SK-N-SH treated with all-trans-retinoic acid at 6 μM for 48 hours (cell line): ENCODE data around the gene JADE3.

Source experiments
- ATAC-seq: fragments of 200-7000 bp; cut with Tn5 transposase; 3 replicates; pipeline ENCODE4 v1.9.1; 2020; ENCODE audit warnings: mild to moderate bottlenecking, moderate library complexity
- ARNTL ChIP-seq: fragments of 450-650 bp; formaldehyde crosslinking; IDR thresholded peaks from 2 replicates; pipeline ENCODE4 v1.5.0; 2020; ENCODE audit warnings: low read depth, mild to moderate bottlenecking, moderate library complexity, borderline replicate concordance
- BACH2 ChIP-seq: fragments of 250-450 bp; sonication (Bioruptor Pico); IDR thresholded peaks from 2 replicates; pipeline ENCODE4 v1.9.0; 2021; ENCODE audit warnings: mild to moderate bottlenecking, borderline replicate concordance
- CSDC2 ChIP-seq: fragments of 250-450 bp; sonication (Bioruptor Pico); IDR thresholded peaks from 2 replicates; pipeline ENCODE4 v1.5.0; 2020; ENCODE audit warnings: mild to moderate bottlenecking, moderate library complexity
- ESRRG ChIP-seq: fragments of 250-450 bp; sonication (Bioruptor Pico); IDR thresholded peaks from 2 replicates; pipeline ENCODE4 v1.6.1; 2021; ENCODE audit warnings: mild to moderate bottlenecking
- GLIS3 ChIP-seq: fragments of 250-450 bp; sonication (Bioruptor Pico); IDR thresholded peaks from 2 replicates; pipeline ENCODE4 v1.5.0; 2020; ENCODE audit warnings: mild to moderate bottlenecking, moderate library complexity
- OSR1 ChIP-seq: fragments of 250-450 bp; sonication (Bioruptor Pico); IDR thresholded peaks from 2 replicates; pipeline ENCODE4 v1.8.0; 2022; ENCODE audit warnings: moderate library complexity, mild to moderate bottlenecking, inconsistent platforms
- PPARA ChIP-seq: fragments of 250-450 bp; sonication (Bioruptor Pico); IDR thresholded peaks from 2 replicates; pipeline ENCODE4 v1.5.0; 2020; ENCODE audit warnings: mild to moderate bottlenecking, borderline replicate concordance
- RARB ChIP-seq: fragments of 250-450 bp; sonication (Bioruptor Pico); IDR thresholded peaks from 2 replicates; pipeline ENCODE4 v1.8.0; 2021; ENCODE audit warnings: mild to moderate bottlenecking, moderate library complexity
- SNAI2 ChIP-seq: fragments of 250-450 bp; sonication (Bioruptor Pico); IDR thresholded peaks from 2 replicates; pipeline ENCODE4 v1.5.0; 2020; ENCODE audit warnings: mild to moderate bottlenecking, moderate library complexity
- TCF4 ChIP-seq: fragments of 250-450 bp; sonication (Bioruptor Pico); IDR thresholded peaks from 2 replicates; pipeline ENCODE4 v1.8.0; 2021; ENCODE audit warnings: mild to moderate bottlenecking, moderate library complexity, borderline replicate concordance
- ZC3H10 ChIP-seq: fragments of 250-450 bp; sonication (Bioruptor Pico); IDR thresholded peaks from 2 replicates; pipeline ENCODE4 v1.5.1; 2021; ENCODE audit warnings: mild to moderate bottlenecking, moderate library complexity
- ZFP3 ChIP-seq: fragments of 250-450 bp; sonication (Bioruptor Pico); IDR thresholded peaks from 2 replicates; pipeline ENCODE4 v1.5.0; 2020; ENCODE audit warnings: mild to moderate bottlenecking, moderate library complexity
- ZFP30 ChIP-seq: fragments of 450-650 bp; formaldehyde crosslinking; IDR thresholded peaks from 2 replicates; pipeline ENCODE4 v1.5.0; 2022; ENCODE audit warnings: mild to moderate bottlenecking, moderate library complexity
- ZNF565 ChIP-seq: fragments of 450-650 bp; formaldehyde crosslinking; conservative IDR thresholded peaks from 2 replicates; pipeline ENCODE4 v1.5.0; 2020; ENCODE audit warnings: low read depth, mild to moderate bottlenecking, moderate library complexity
- ZNF70 ChIP-seq: fragments of 450-650 bp; formaldehyde crosslinking; IDR thresholded peaks from 2 replicates; pipeline ENCODE4 v1.5.0; 2020; ENCODE audit warnings: mild to moderate bottlenecking, moderate library complexity
- ZNF8 ChIP-seq: fragments of 450-650 bp; formaldehyde crosslinking; IDR thresholded peaks from 2 replicates; pipeline ENCODE4 v1.5.0; 2020; ENCODE audit warnings: mild to moderate bottlenecking, moderate library complexity
- TF ChIP-seq, protein P1 (sequence below): fragments of 250-450 bp; sonication (Bioruptor Pico); IDR thresholded peaks from 2 replicates; pipeline ENCODE4 v1.8.0; 2021; ENCODE audit warnings: low read depth, mild to moderate bottlenecking, moderate library complexity, borderline replicate concordance
- TF ChIP-seq, protein P2 (sequence below): fragments of 250-450 bp; sonication (Bioruptor Pico); IDR thresholded peaks from 2 replicates; pipeline ENCODE4 v1.5.1; 2020; ENCODE audit warnings: low read depth, mild to moderate bottlenecking, moderate library complexity
- TF ChIP-seq, protein P3 (sequence below): fragments of 250-450 bp; sonication (Bioruptor Pico); IDR thresholded peaks from 2 replicates; pipeline ENCODE4 v1.5.1; 2021; ENCODE audit warnings: mild to moderate bottlenecking, moderate library complexity
- TF ChIP-seq, protein P4 (sequence below): fragments of 250-450 bp; sonication (Bioruptor Pico); IDR thresholded peaks from 2 replicates; pipeline ENCODE4 v1.8.0; 2020; ENCODE audit warnings: mild to moderate bottlenecking, moderate library complexity, borderline replicate concordance
- TF ChIP-seq, protein P5 (sequence below): fragments of 250-450 bp; sonication (Bioruptor Pico); IDR thresholded peaks from 2 replicates; pipeline ENCODE4 v1.5.0; 2020; ENCODE audit warnings: mild to moderate bottlenecking, moderate library complexity

Gene JADE3

DNA sequence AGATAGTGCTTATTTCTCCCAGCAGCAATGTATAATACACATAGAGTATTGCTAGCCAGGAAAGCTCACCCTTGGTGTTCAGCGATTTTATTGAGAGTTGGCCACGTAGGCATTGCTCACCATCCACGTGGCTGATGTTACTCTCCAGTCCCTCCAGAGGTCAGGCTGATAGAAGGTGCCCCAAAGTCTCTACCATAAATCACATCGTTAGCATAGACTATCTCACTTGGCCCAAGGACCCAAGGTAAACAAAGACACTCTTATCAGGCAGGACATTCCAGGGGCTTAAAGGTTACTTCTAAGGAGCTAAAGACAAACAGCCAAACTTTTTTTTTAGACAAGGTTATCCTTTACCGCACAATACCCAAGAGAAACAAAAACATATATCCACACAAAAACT lies 135.8 kb downstream of the JADE3 start (continued):
- TF ChIP-seq, protein P1, sequence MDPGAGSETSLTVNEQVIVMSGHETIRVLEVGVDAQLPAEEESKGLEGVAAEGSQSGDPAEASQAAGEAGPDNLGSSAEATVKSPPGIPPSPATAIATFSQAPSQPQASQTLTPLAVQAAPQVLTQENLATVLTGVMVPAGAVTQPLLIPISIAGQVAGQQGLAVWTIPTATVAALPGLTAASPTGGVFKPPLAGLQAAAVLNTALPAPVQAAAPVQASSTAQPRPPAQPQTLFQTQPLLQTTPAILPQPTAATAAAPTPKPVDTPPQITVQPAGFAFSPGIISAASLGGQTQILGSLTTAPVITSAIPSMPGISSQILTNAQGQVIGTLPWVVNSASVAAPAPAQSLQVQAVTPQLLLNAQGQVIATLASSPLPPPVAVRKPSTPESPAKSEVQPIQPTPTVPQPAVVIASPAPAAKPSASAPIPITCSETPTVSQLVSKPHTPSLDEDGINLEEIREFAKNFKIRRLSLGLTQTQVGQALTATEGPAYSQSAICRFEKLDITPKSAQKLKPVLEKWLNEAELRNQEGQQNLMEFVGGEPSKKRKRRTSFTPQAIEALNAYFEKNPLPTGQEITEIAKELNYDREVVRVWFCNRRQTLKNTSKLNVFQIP, result no peak
- no peak for TF ChIP-seq CSDC2 (CRISPR knock-in tag)

DNA sequence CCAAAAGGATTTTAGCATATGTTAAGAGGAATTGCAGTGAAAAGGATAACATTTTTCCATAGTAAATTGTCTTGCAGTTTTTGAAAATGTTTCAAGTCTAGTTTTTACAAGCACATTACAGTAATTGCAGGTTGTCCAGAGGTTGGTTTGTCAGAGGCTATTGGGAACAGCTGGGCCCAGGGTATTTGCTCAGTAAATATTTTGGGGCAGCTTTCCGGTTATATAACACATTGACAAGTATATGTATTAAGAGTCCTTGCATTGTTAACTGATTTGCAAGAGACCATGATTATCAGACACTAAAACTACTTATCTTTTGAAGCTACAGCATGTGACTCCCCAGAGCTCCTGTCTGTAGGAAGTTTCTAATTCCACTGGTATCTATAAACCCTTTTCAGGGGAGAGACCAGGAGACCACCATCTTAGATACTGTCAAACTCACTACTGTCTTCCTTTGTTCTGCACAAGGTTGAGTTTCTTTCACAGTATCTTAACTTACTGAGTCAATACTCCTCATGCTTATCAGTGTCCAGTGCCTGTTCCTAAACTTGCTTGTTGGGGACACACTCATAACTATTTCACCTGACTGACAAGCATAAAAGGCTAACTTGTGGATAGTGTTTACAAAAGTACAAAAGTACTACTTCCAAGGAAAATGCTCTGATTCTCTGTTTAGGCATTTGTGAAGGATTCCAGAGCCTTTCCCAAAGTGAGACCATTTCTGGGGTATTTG lies 147.1 kb downstream of the JADE3 start:
- ATAC-seq, result no peak
- TF ChIP-seq ZFP3 (CRISPR knock-in tag) (no peak), OSR1 (CRISPR knock-in tag) (no peak), TCF4 (CRISPR knock-in tag) (no peak), ZNF8 (CRISPR knock-in tag) (no peak), ESRRG (CRISPR knock-in tag) (no peak), ZFP30 (CRISPR knock-in tag) (no peak), SNAI2 (CRISPR knock-in tag) (no peak), ARNTL (CRISPR knock-in tag) (no peak), GLIS3 (CRISPR knock-in tag) (no peak), PPARA (CRISPR knock-in tag) (no peak), BACH2 (CRISPR knock-in tag) (no peak), RARB (CRISPR knock-in tag) (no peak), ZNF565 (no peak), ZC3H10 (CRISPR knock-in tag) (no peak), ZNF70 (CRISPR knock-in tag) (no peak)
- TF ChIP-seq, protein P2, sequence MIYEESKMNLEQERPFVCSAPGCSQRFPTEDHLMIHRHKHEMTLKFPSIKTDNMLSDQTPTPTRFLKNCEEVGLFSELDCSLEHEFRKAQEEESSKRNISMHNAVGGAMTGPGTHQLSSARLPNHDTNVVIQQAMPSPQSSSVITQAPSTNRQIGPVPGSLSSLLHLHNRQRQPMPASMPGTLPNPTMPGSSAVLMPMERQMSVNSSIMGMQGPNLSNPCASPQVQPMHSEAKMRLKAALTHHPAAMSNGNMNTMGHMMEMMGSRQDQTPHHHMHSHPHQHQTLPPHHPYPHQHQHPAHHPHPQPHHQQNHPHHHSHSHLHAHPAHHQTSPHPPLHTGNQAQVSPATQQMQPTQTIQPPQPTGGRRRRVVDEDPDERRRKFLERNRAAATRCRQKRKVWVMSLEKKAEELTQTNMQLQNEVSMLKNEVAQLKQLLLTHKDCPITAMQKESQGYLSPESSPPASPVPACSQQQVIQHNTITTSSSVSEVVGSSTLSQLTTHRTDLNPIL, result no peak
- TF ChIP-seq, protein P3, sequence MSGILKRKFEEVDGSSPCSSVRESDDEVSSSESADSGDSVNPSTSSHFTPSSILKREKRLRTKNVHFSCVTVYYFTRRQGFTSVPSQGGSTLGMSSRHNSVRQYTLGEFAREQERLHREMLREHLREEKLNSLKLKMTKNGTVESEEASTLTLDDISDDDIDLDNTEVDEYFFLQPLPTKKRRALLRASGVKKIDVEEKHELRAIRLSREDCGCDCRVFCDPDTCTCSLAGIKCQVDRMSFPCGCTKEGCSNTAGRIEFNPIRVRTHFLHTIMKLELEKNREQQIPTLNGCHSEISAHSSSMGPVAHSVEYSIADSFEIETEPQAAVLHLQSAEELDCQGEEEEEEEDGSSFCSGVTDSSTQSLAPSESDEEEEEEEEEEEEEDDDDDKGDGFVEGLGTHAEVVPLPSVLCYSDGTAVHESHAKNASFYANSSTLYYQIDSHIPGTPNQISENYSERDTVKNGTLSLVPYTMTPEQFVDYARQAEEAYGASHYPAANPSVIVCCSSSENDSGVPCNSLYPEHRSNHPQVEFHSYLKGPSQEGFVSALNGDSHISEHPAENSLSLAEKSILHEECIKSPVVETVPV (CRISPR knock-in tag), result no peak
- TF ChIP-seq, protein P1, result no peak
- TF ChIP-seq, protein P4, sequence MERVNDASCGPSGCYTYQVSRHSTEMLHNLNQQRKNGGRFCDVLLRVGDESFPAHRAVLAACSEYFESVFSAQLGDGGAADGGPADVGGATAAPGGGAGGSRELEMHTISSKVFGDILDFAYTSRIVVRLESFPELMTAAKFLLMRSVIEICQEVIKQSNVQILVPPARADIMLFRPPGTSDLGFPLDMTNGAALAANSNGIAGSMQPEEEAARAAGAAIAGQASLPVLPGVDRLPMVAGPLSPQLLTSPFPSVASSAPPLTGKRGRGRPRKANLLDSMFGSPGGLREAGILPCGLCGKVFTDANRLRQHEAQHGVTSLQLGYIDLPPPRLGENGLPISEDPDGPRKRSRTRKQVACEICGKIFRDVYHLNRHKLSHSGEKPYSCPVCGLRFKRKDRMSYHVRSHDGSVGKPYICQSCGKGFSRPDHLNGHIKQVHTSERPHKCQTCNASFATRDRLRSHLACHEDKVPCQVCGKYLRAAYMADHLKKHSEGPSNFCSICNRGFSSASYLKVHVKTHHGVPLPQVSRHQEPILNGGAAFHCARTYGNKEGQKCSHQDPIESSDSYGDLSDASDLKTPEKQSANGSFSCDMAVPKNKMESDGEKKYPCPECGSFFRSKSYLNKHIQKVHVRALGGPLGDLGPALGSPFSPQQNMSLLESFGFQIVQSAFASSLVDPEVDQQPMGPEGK, result no peak
- TF ChIP-seq, protein P5, sequence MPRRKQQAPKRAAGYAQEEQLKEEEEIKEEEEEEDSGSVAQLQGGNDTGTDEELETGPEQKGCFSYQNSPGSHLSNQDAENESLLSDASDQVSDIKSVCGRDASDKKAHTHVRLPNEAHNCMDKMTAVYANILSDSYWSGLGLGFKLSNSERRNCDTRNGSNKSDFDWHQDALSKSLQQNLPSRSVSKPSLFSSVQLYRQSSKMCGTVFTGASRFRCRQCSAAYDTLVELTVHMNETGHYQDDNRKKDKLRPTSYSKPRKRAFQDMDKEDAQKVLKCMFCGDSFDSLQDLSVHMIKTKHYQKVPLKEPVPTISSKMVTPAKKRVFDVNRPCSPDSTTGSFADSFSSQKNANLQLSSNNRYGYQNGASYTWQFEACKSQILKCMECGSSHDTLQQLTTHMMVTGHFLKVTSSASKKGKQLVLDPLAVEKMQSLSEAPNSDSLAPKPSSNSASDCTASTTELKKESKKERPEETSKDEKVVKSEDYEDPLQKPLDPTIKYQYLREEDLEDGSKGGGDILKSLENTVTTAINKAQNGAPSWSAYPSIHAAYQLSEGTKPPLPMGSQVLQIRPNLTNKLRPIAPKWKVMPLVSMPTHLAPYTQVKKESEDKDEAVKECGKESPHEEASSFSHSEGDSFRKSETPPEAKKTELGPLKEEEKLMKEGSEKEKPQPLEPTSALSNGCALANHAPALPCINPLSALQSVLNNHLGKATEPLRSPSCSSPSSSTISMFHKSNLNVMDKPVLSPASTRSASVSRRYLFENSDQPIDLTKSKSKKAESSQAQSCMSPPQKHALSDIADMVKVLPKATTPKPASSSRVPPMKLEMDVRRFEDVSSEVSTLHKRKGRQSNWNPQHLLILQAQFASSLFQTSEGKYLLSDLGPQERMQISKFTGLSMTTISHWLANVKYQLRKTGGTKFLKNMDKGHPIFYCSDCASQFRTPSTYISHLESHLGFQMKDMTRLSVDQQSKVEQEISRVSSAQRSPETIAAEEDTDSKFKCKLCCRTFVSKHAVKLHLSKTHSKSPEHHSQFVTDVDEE, result no peak
